B cell (primary cell): ENCODE measurements around the gene CRLF2. TPM values are rescaled to one million over a fixed set of nuclear protein-coding genes. Genes with fewer than 3 reads are reported as not detected.
A peak's percentile ranks its signal among the peaks of the same experiment; 100 is the strongest.

ENCODE experiments used
- ATAC-seq: fragments of 200-7000 bp; cut with Tn5 transposase; one replicate; pipeline ENCODE4 v1.10.0; 2021; ENCODE audit warnings: low read depth, mild to moderate bottlenecking, moderate number of reproducible peaks, moderate library complexity
- CTCF ChIA-PET: fragments of 350-600 bp; sonication (Branson Sonifier 250); formaldehyde crosslinking; loops from one replicate; lab custom pipeline; 2021; ENCODE audit warnings: antibody characterized with exemption, inconsistent platforms; lab: Charles Lee
- POLR2A ChIA-PET: fragments of 350-600 bp; sonication (Branson Sonifier 250); formaldehyde crosslinking; loops from one replicate; lab custom pipeline; 2021; ENCODE audit warnings: antibody characterized with exemption; lab: Charles Lee
- DNase-seq: peaks from one replicate; pipeline ENCODE4 v3.0.0; 2013
- H2AFZ ChIP-seq: 2 replicates; pipeline ENCODE4 v1.6.1; 2012; ENCODE audit warnings: mild to moderate bottlenecking, low read depth, low read length; ENCODE audit not compliant: insufficient read depth, poor library complexity, severe bottlenecking
- H3K27ac ChIP-seq, 2 donors: 1 replicate in 1 of 2; 2 replicates in 1 of 2; pipeline ENCODE4 v1.5.1; 2012 to 2013; ENCODE audit warnings: low read length in 2 of 2, mild to moderate bottlenecking in 2 of 2, moderate library complexity in 1 of 2
- H3K27me3 ChIP-seq, 4 experiments: fragments of 200-600 bp in 1 of 4; sonication (generic) in 1 of 4; replicated peaks in 1 of 4; 1 replicate in 2 of 4; 2 replicates in 2 of 4; pipeline versions ENCODE4 v1.6.1 to v1.7.0; 2013 to 2016; ENCODE audit warnings: low read length in 3 of 4, mild to moderate bottlenecking in 2 of 4, mixed read lengths in 1 of 4, moderate library complexity in 1 of 4; ENCODE audit not compliant: insufficient read depth in 4 of 4, control insufficient read depth in 3 of 4; ENCODE audit errors: control extremely low read depth in 1 of 4
- H3K36me3 ChIP-seq, 2 experiments: replicated peaks in 1 of 2; 1 replicate in 1 of 2; 2 replicates in 1 of 2; pipeline versions ENCODE4 v1.6.1 to v1.7.1; 2013; ENCODE audit warnings: low read length in 1 of 2; ENCODE audit not compliant: insufficient read depth in 2 of 2, control insufficient read depth in 1 of 2; ENCODE audit errors: control extremely low read depth in 1 of 2, extremely low read depth in 1 of 2
- H3K4me1 ChIP-seq, 2 donors: fragments of 200-600 bp in 1 of 2; sonication (generic) in 1 of 2; 1 replicate in 1 of 2; 2 replicates in 1 of 2; pipeline versions ENCODE4 v1.5.1 to v1.6.1; 2013 to 2017; ENCODE audit warnings: low read length in 2 of 2; ENCODE audit not compliant: control insufficient read depth in 2 of 2, insufficient read depth in 2 of 2
- H3K4me2 ChIP-seq: replicated peaks from 2 replicates; pipeline ENCODE3; 2012; ENCODE audit warnings: mild to moderate bottlenecking, low read depth, low read length; ENCODE audit not compliant: poor library complexity, severe bottlenecking
- H3K4me3 ChIP-seq, 5 experiments: fragments of 200-600 bp in 1 of 5; sonication (generic) in 1 of 5; 1 replicate in 3 of 5; 2 replicates in 2 of 5; pipeline versions ENCODE4 v1.5.1 to v1.7.0; 2011 to 2016; ENCODE audit warnings: low read length in 4 of 5, mild to moderate bottlenecking in 4 of 5, low read depth in 2 of 5, control low read depth in 1 of 5, moderate library complexity in 1 of 5; ENCODE audit not compliant: insufficient read depth in 1 of 5; ENCODE audit errors: control extremely low read depth in 1 of 5, extremely low read depth in 1 of 5
- H3K79me2 ChIP-seq: fragments of 200-600 bp; sonication (generic); one replicate; pipeline ENCODE4 v1.6.0; 2016; ENCODE audit warnings: low read length; ENCODE audit not compliant: control insufficient read depth, insufficient read depth
- H3K9ac ChIP-seq: fragments of 200-600 bp; sonication (generic); 2 replicates; pipeline ENCODE4 v1.6.1; 2017; ENCODE audit warnings: mild to moderate bottlenecking, low read length, moderate library complexity
- H3K9me3 ChIP-seq, 3 donors: one replicate each; pipeline versions ENCODE4 v1.6.1 to v1.7.1; 2013; ENCODE audit warnings: low read length in 2 of 3; ENCODE audit not compliant: control insufficient read depth in 2 of 3, insufficient read depth in 1 of 3; ENCODE audit errors: control extremely low read depth in 1 of 3
- H4K20me1 ChIP-seq: 2 replicates; pipeline ENCODE4 v1.6.0; 2012; ENCODE audit warnings: mild to moderate bottlenecking, low read length; ENCODE audit not compliant: insufficient read depth, control insufficient read depth, poor library complexity, severe bottlenecking
- H3K27ac Mint-ChIP-seq: one replicate; pipeline ENCODE4 v1.8.0; 2021; ENCODE audit warnings: mixed read lengths
- H3K27me3 Mint-ChIP-seq: one replicate; pipeline ENCODE4 v1.8.0; 2021; ENCODE audit warnings: mixed read lengths
- H3K4me1 Mint-ChIP-seq: one replicate; pipeline ENCODE4 v1.8.0; 2021; ENCODE audit warnings: mixed read lengths
- H3K4me3 Mint-ChIP-seq: one replicate; pipeline ENCODE4 v1.8.0; 2021; ENCODE audit warnings: mixed read lengths
- H3K9me3 Mint-ChIP-seq: one replicate; pipeline ENCODE4 v1.8.0; 2022; ENCODE audit warnings: mixed read lengths; ENCODE audit not compliant: insufficient read depth
- CTCF ChIP-seq: fragments of 200-600 bp; IDR thresholded peaks from one replicate; pipeline ENCODE4 v1.8.0; 2022; ENCODE audit warnings: antibody characterized with exemption, mild to moderate bottlenecking
- EZH2 ChIP-seq: IDR thresholded peaks from 2 replicates; pipeline ENCODE4 v1.6.1; 2012; ENCODE audit warnings: borderline replicate concordance, low read depth, mild to moderate bottlenecking, moderate library complexity, low read length; ENCODE audit not compliant: insufficient read depth, poor library complexity, severe bottlenecking
- WGBS: methylation state at CpG from one replicate; pipeline ENCODE4 v1.1.5; 2013; ENCODE audit warnings: missing lambda C conversion rate; ENCODE audit not compliant: insufficient coverage; 5-methylcytosine and 5-hydroxymethylcytosine counted together
- intact Hi-C: fragments of 100-400 bp; cut with micrococcal nuclease; formaldehyde crosslinking; loops from one replicate; pipeline ENCODE4 v1.10.0; 2022
- polyA plus RNA-seq: library from polyadenylated mRNA; depleted of rRNA; stranded (reverse); fragments of >200 nt; gene quantifications from 2 replicates; pipeline ENCODE4 v1.2.3, GENCODE V29; 2012
- total RNA-seq, 2 donors: library from RNA; stranded (reverse); fragments of 120-200 nt in 1 of 2; gene quantifications; 1 replicate in 1 of 2; 2 replicates in 1 of 2; pipeline versions ENCODE4 v1.2.3 to v1.2.4, GENCODE V29; 2013 to 2022

The CRLF2 gene
- total and polyA plus RNA-seq, 2 donors (not counting 1 experiment from before 2014, with no cell fraction given), result not detected

- CTCF ChIA-PET, result no interaction called here
- peak overlapping the region; percentile 44 for H3K4me2 ChIP-seq
- H3K4me3 ChIP-seq, result peak overlapping the region in 1 of 5 experiments; percentile 7
- no peaks in the 10 kb centered on the region for H3K79me2 ChIP-seq
- POLR2A ChIA-PET, result no interaction called here
- H3K27me3 ChIP-seq, result peaks cover 0 to 4% (median 0%) of the 10 kb centered on the region in 4 experiments
- H2AFZ ChIP-seq, result peak overlapping the region; percentile 56
- no peaks in the 10 kb centered on the region for H3K9me3 Mint-ChIP-seq
- 0% methylated on average over 8 of the region's 12 CpGs for WGBS
- no peak overlapping the region for H3K9ac ChIP-seq
- H3K4me3 Mint-ChIP-seq, result no peak overlapping the region
- H3K9me3 ChIP-seq, result peaks cover 0 to 3% (median 0%) of the 10 kb centered on the region in 3 donors
- peaks cover 14% of the 10 kb centered on the region for H3K27me3 Mint-ChIP-seq
- peaks cover 7% of the 10 kb centered on the region for H3K4me1 Mint-ChIP-seq
- H3K36me3 ChIP-seq, result no peaks in the 10 kb centered on the region
- no peak for TF ChIP-seq EZH2
- TF ChIP-seq CTCF, result no peak
- no peaks in the 10 kb centered on the region for H4K20me1 ChIP-seq
- intact Hi-C loops, result no loop called here
- ATAC-seq (no peak), DNase-seq (peak; percentile 25)
- no peak overlapping the region for H3K27ac ChIP-seq
- no peak overlapping the region for H3K27ac Mint-ChIP-seq
- peaks cover 0 to 9% of the 10 kb centered on the region in 2 donors for H3K4me1 ChIP-seq
Observed at GRCh38 chrX:1165535-1166196, 46.8 kb downstream of the CRLF2 start.
